Activated CD4-positive, alpha-beta T cell treated with anti-CD3 and anti-CD28 coated beads, Interleukin-2, Interleukin-4, amounts not matched to agents 100 ng/mL and 50 ng/mL, durations not matched to agents 16 hours and 8 hours (primary cell): ENCODE data around the gene ATP8A2.
"Not testable (repeated sequence)": the region's sequence is repeated elsewhere in the genome, so short reads cannot be mapped to it uniquely, and the experiment has no call there.

Experiments used
- DNase-seq: peaks from one replicate; pipeline ENCODE4 v3.0.0-alpha.2; 2020; ENCODE audit warnings: low spot score

ATP8A2 gene

DNA sequence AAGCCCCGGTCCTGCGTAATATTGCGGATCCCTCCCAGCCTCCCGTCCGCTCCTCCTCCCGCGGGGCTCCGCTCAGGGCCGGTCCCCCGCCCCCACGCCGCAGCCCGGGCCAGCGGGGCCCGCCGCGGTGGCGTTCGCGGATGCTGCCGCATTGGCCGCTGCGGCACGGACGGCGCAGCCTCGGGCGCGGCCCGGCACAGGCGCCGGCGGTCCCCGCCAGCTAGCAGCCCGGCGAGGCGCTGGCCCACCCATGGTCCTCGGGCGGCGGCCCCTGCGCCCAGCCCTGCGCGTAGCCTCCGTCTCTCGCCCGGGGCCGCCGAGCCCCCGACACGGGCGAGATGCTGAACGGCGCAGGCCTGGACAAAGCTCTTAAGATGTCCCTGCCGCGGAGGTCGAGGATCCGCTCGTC is at the start of gene ATP8A2:
Gene ATP8A2, plus strand, starts transcription at position 100 of the 409 bp plus-strand sequence. Its CDS starts 239 bp downstream, at position 339.
- DNase-seq, result no peak

- DNase-seq, result no peak
Measured at GRCh38 chr13:25324100-25324499, 47.7 kb upstream of the ATP8A2 start.

DNA sequence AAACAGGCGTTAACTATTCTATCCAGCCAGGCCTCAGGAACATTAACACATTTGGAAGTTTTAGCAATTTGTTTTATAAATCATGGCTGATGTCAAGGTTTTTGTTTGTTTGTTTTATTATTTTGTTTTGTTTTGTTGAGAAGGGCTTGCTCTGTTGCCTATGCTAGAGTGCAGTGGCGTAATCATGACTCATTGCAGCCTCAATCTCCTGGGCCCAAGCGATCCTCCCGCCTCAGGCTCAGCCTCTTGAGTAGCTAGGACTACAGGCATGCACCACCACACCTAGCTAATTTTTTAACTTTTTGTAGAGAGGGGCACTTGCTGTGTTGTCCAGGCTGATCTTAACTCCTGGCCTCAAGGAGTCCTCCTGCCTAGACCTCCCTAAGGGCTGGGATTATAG is 42.1 kb upstream of the ATP8A2 start:
- no peak for DNase-seq

- DNase-seq, result no peak
Measured at GRCh38 chr13:25330541-25330940, 41.2 kb upstream of the ATP8A2 start.

DNA sequence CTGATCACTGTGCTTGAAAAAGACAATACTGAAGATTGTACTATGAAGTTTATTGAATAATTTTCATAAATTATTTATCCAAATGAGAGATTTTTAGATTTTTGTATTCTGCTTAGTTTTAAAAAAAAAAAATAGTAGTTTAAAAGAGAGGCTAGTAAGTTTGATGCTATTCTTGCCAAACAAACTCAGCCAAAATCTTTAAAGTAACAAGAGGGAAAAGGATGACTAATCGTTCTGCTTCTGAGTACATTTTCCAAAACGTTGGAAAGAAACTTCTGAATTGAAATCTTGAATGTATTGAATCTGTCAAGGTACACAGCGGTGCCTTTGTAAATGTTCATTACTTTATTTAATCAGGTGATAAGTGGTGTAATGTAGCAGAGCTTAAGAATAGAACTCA is 35.9 kb upstream of the ATP8A2 start:
- DNase-seq, result no peak

DNA sequence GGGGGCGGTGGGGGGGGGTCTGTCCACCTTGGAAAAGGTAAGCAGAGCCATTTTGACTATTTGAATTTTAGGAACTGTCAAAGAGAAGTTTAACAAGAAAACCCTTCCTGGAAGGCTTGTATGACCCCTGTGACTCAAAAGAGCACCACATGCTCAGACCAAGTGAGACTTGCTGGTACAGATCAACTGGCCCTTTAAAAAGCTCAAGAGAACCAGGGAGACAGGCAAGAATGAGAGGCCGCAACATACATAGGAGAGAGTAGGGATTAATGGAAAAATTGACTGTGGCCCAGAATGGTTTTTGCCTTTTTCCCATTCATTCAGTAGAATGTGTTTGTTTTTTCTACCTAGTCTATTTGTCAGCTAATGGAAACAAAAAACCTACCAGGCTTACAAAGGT is 26.2 kb upstream of the ATP8A2 start:
- no peak for DNase-seq

GRCh38 chr13:25347151-25347550 is 24.6 kb upstream of the ATP8A2 start:
- DNase-seq, result no peak

GRCh38 chr13:25351404-25351803 is 20.4 kb upstream of the ATP8A2 start:
- no peak for DNase-seq

GRCh38 chr13:25352230-25352629 is 19.5 kb upstream of the ATP8A2 start:
- no peak for DNase-seq

GRCh38 chr13:25352806-25353205 is 19.0 kb upstream of the ATP8A2 start:
- DNase-seq, result no peak

- no peak for DNase-seq
Measured at GRCh38 chr13:25353344-25353743, 18.4 kb upstream of the ATP8A2 start.

DNA sequence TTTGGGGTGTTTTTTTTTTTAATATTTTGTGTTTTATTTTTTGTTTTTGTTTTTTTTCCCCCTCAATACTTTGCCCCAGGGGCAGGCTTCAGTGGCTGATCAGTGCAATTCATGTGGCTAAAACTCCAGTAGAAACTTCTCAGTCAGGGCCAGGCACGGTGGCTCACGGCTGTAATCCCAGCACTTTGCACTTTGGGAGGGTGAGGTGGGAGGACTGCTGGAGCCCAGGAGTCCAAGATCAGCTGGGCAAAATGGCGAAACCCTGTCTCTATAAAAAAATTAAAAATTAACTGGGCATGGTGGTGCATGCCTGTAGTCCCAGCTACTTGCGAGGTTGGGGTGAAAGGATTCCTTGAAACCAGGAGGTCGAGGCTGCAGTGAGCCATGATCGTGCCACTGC is 17.4 kb upstream of the ATP8A2 start:
- DNase-seq, result no peak

GRCh38 chr13:25360443-25360842 is 11.3 kb upstream of the ATP8A2 start:
- not testable (repeated sequence) for DNase-seq

GRCh38 chr13:25365720-25366235 is 6.0 kb upstream of the ATP8A2 start:
- no peak for DNase-seq

DNA sequence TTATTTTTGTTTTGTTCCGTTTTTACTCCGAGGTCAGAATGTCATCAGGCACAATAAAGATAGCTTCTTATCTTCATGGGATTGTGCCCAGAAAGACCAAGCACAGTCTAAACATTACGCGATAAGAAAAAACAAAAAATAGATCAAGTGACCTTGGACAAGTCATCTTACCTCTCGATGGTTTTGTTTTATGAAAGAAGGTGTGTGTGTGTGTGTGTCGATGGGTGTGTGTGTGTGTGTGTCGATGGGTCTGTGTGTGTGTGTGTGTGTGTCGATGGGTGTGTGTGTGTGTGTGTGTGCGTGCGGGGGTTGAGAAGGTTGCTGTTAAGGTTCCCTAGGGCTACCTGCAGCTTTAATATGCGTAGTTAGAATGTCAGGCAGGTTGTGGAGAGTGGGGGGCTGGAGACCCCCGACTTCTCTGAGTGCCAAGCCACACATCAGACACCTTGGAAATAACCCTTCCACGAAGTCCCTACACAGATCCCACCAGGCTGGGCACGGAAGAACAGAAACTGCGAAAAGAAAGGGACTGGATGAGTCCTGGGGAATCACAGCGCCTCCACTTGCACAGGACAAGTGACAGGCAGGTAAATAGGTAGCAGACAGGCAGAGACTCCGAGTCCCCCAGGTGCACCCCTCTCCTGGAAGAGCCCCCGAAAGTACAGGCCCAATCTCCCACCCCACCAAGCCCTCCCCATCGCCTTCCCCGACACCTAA is 458 bp upstream of the ATP8A2 start:
- DNase-seq, result no peak

GRCh38 chr13:25372284-25373081 is 709 bp downstream of the ATP8A2 start:
- DNase-seq, result no peak

GRCh38 chr13:25375727-25376358 is 4.1 kb downstream of the ATP8A2 start:
- DNase-seq, result peak; percentile 55

DNA sequence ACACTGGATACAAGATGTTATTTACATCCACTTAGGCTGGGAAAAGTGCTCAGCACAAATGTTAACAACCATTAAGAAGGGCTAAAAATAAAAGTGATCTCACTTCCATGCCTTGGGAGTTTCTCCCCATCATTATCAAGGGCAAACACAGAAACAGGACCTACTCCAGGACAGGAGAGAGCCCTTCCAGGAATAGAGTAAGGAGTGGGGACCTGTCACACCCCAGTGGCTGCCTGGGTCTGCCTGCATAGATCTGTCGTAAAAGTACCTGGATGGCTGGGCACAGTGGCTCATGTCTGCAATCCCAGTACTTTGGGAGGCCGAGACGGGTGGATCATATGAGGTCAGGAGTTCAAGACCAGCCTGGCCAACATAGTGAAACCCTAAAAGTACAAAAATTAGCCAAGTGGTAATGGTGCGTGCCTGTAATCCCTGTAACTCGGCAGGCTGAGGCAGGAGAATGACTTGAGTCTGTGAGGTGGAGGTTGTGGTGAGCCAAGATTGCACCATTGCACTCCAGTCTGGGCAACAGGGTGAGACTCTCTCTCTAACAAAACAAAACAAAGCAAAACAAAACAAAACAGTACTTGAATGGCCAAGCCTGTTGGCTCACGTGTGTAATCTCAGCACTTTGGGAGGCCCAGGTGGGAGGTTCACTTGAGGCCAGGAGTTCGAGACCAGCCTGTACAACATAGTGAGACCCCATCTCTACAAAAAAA is 5.6 kb downstream of the ATP8A2 start:
- DNase-seq, result no peak

DNA sequence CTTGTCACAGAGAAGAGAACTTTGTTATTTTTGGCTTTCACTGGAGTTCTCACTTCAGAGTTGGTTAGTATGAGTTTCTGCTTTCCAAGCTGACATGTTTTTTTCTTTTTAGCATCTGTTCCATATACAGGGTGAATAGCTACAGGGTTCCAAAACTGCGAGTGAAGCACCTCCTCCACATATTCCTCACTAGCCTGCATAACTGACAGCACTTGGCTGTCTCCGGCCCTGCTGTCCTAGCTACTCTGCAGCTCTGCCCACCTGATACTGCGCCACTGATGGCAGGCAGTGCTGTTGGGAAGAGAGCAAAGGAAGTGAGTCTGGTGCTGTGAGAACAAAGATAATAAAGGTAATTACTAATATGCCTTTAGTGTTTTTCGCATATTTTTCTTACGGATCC is 6.8 kb downstream of the ATP8A2 start:
- no peak for DNase-seq

GRCh38 chr13:25379011-25379410 is 7.2 kb downstream of the ATP8A2 start:
- no peak for DNase-seq

GRCh38 chr13:25380082-25380481 is 8.3 kb downstream of the ATP8A2 start:
- no peak for DNase-seq

- DNase-seq, result no peak
Measured at GRCh38 chr13:25380741-25381324, 9.1 kb downstream of the ATP8A2 start.
